A549 (cell line): ENCODE data around the gene SHC4. TPM values are rescaled to one million over a fixed set of nuclear protein-coding genes. Genes with fewer than 3 reads are reported as not detected.

Experiments
- ATAC-seq, 2 experiments: fragments of 200-7000 bp in 1 of 2; fragments of >200 bp in 1 of 2; cut with Nextera tagmentation in 1 of 2; cut with Tn5 transposase in 1 of 2; 3 replicates each; pipeline versions ENCODE4 v1.8.0 to v1.9.1; 2018 to 2020; ENCODE audit warnings: mild to moderate bottlenecking in 1 of 2, moderate library complexity in 1 of 2
- CTCF ChIA-PET: fragments of 300-600 bp; sonication (Branson Sonifier 250); formaldehyde crosslinking; extraction: SDS; loops from one replicate; lab custom pipeline; 2021; ENCODE audit warnings: antibody characterized with exemption, inconsistent platforms; lab: Yijun Ruan, JAX
- POLR2A ChIA-PET: fragments of 350-600 bp; formaldehyde crosslinking; extraction: SDS; loops from one replicate; lab custom pipeline; 2021; ENCODE audit warnings: antibody characterized with exemption, inconsistent platforms; lab: Yijun Ruan, JAX
- DNase-seq, 2 experiments: peaks; one replicate each; pipeline versions ENCODE4 v3.0.0 to v3.0.0-alpha.2; 2011 to 2016; ENCODE audit warnings: low read depth in 1 of 2, low spot score in 1 of 2
- FAIRE-seq: peaks from 2 replicates; lab custom pipeline; 2011; peaks lifted over from hg19 to GRCh38; lab: Jason Lieb, UNC
- H3K27ac ChIP-seq, 2 experiments: fragments of >200 bp; sonication (Bioruptor Twin); formaldehyde crosslinking; 3 replicates each; pipeline ENCODE4 v1.5.1; 2016 to 2017
- H3K4me1 ChIP-seq: fragments of >200 bp; sonication (Bioruptor Twin); formaldehyde crosslinking; 3 replicates; pipeline ENCODE4 v1.6.1; 2016
- H3K4me2 ChIP-seq: fragments of >200 bp; sonication (Bioruptor Twin); formaldehyde crosslinking; 3 replicates; pipeline ENCODE4 v1.6.1; 2016
- H3K4me3 ChIP-seq: fragments of >200 bp; sonication (Bioruptor Twin); formaldehyde crosslinking; 3 replicates; pipeline ENCODE4 v1.5.1; 2016
- H3K9me3 ChIP-seq: fragments of >200 bp; sonication (Bioruptor Twin); formaldehyde crosslinking; 3 replicates; pipeline ENCODE4 v1.6.1; 2016
- BHLHE40 ChIP-seq: IDR thresholded peaks from 2 replicates; pipeline ENCODE4 v1.6.1; 2012; ENCODE audit warnings: low read depth, low read length, inconsistent platforms
- CEBPB ChIP-seq, 2 experiments: fragments of >200 bp in 1 of 2; sonication (Bioruptor Twin) in 1 of 2; formaldehyde crosslinking in 1 of 2; IDR thresholded peaks; 2 replicates each; pipeline ENCODE4 v1.6.1; 2012 to 2016
- CHD2 ChIP-seq: fragments of 150-350 bp; IDR thresholded peaks from 2 replicates; pipeline ENCODE4 v1.6.1; 2014; ENCODE audit warnings: low read length; ENCODE audit not compliant: partially characterized antibody
- CHD4 ChIP-seq: fragments of 200-600 bp; sonication (generic); IDR thresholded peaks from 2 replicates; pipeline ENCODE4 v1.6.1; 2016; ENCODE audit warnings: antibody characterized with exemption, mild to moderate bottlenecking, borderline replicate concordance
- EHF ChIP-seq: fragments of 250-450 bp; sonication (Bioruptor Pico); IDR thresholded peaks from 2 replicates; pipeline ENCODE4 v1.5.0; 2020; ENCODE audit warnings: mild to moderate bottlenecking
- EP300 ChIP-seq, 2 experiments: fragments of >200 bp; sonication (Bioruptor Twin); formaldehyde crosslinking; IDR thresholded peaks; 2 replicates in 1 of 2; 3 replicates in 1 of 2; pipeline ENCODE4 v1.6.1; 2016 to 2017
- JUN ChIP-seq, 2 experiments: fragments of >200 bp; sonication (Bioruptor Twin); formaldehyde crosslinking; IDR thresholded peaks; 2 replicates in 1 of 2; 3 replicates in 1 of 2; pipeline ENCODE4 v1.6.1; 2016 to 2017
- JUNB ChIP-seq: fragments of >200 bp; sonication (Bioruptor Twin); formaldehyde crosslinking; IDR thresholded peaks from 2 replicates; pipeline ENCODE4 v1.6.1; 2016
- KDM5A ChIP-seq: fragments of 200-600 bp; sonication (generic); IDR thresholded peaks from 2 replicates; pipeline ENCODE4 v1.6.1; 2016; ENCODE audit warnings: antibody characterized with exemption, mild to moderate bottlenecking
- MAZ ChIP-seq: fragments of 150-350 bp; IDR thresholded peaks from 2 replicates; pipeline ENCODE4 v1.6.1; 2014; ENCODE audit warnings: antibody characterized with exemption, low read depth, low read length, borderline replicate concordance
- NFE2L2 ChIP-seq: fragments of 150-350 bp; conservative IDR thresholded peaks from 2 replicates; pipeline ENCODE4 v1.6.1; 2014; ENCODE audit warnings: low read length
- NR3C1 ChIP-seq: fragments of >200 bp; sonication (Bioruptor Twin); formaldehyde crosslinking; IDR thresholded peaks from 3 replicates; pipeline ENCODE4 v1.6.1; 2017
- PHF8 ChIP-seq: fragments of 200-600 bp; sonication (generic); IDR thresholded peaks from 2 replicates; pipeline ENCODE4 v1.6.1; 2016; ENCODE audit warnings: low read depth, mild to moderate bottlenecking, antibody characterized with exemption, moderate library complexity, borderline replicate concordance
- POLR2A ChIP-seq: IDR thresholded peaks from 2 replicates; pipeline ENCODE4 v1.6.1; 2012; ENCODE audit warnings: mild to moderate bottlenecking, low read length
- RFX5 ChIP-seq: fragments of 450-650 bp; IDR thresholded peaks from 2 replicates; pipeline ENCODE4 v1.7.1; 2014; ENCODE audit warnings: antibody characterized with exemption, mild to moderate bottlenecking, moderate library complexity
- TFCP2L1 ChIP-seq: fragments of 250-450 bp; sonication (Bioruptor Pico); IDR thresholded peaks from 2 replicates; pipeline ENCODE4 v1.5.0; 2021; ENCODE audit warnings: mild to moderate bottlenecking
- TP53 ChIP-seq: fragments of 250-450 bp; sonication (Bioruptor Pico); IDR thresholded peaks from 2 replicates; pipeline ENCODE4 v1.5.0; 2021; ENCODE audit warnings: mild to moderate bottlenecking, moderate library complexity
- USF2 ChIP-seq: fragments of 450-650 bp; IDR thresholded peaks from 2 replicates; pipeline ENCODE4 v1.6.1; 2014; ENCODE audit warnings: antibody characterized with exemption
- ZC3H11A ChIP-seq: fragments of 450-650 bp; IDR thresholded peaks from 2 replicates; pipeline ENCODE4 v1.6.1; 2014; ENCODE audit warnings: antibody characterized with exemption, mild to moderate bottlenecking
- ZFP36 ChIP-seq: fragments of 450-650 bp; IDR thresholded peaks from 2 replicates; pipeline ENCODE4 v1.6.1; 2014; ENCODE audit warnings: borderline replicate concordance; ENCODE audit not compliant: partially characterized antibody
- WGBS: methylation state at CpG from one replicate; pipeline ENCODE4 v1.1.6; 2017; ENCODE audit errors: missing lambda C conversion rate; 5-methylcytosine and 5-hydroxymethylcytosine counted together
- polyA plus RNA-seq, 4 experiments: library from polyadenylated mRNA; depleted of rRNA in 3 of 4; stranded (reverse); fragments of >200 nt; fragmentation: RNase III in 1 of 4; extraction: RNeasy Plus Mini Kit Qiagen cat#74134 plus additional on column Dnase treatment in 1 of 4; gene quantifications; 2 replicates in 3 of 4; 3 replicates in 1 of 4; pipeline ENCODE4 v1.2.3, GENCODE V29; 2011 to 2017
- TF ChIP-seq, protein P1 (sequence below): IDR thresholded peaks from 2 replicates; pipeline ENCODE4 v1.6.1; 2012
- TF ChIP-seq, protein P2 (sequence below): fragments of >200 bp; sonication (Bioruptor Twin); formaldehyde crosslinking; IDR thresholded peaks from 2 replicates; pipeline ENCODE4 v1.6.1; 2016
- TF ChIP-seq, protein P3 (sequence below): fragments of 250-450 bp; sonication (Bioruptor Pico); IDR thresholded peaks from 2 replicates; pipeline ENCODE4 v1.5.0; 2020; ENCODE audit warnings: low read depth, mild to moderate bottlenecking, moderate library complexity
- TF ChIP-seq, protein P4 (sequence below): IDR thresholded peaks from 2 replicates; pipeline ENCODE4 v1.6.1; 2012
- TF ChIP-seq, protein P5 (sequence below): fragments of >200 bp; sonication (Bioruptor Twin); formaldehyde crosslinking; IDR thresholded peaks from 3 replicates; pipeline ENCODE4 v1.6.1; 2016

SHC4 gene
- polyA plus RNA-seq, 2 of the 4 experiments (the other 2 are of a cell fraction), result 0.08 to 0.16 TPM

DNA sequence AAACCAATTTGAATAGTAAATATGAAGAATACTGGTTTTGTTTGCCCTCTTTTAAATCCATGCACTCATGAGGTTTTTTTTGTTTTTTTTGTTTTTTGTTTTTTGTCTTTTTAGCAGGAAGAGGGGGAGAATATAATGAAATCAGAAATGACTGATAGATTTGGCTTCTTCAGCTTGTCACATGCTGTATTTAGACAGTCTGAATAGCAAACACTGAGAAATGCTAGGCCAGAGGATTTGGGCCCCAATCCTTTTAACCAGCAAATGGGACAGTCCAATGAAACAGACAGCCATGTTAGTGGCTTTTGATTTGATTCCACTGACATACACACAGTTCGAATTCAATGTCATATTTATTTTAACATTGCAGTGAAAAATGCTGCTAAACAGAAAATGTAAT lies 138.6 kb downstream of the SHC4 start:
- no peak overlapping the region for H3K27ac ChIP-seq
- no peaks in the 10 kb centered on the region for H3K4me1 ChIP-seq
- CTCF ChIA-PET, result interaction anchor here (0.6 kb wide), 1 partner anchor 1274 kb away, joined by 4 read pairs; no protein-coding TSS in a partner anchor
- TF ChIP-seq KDM5A (no peak), BHLHE40 (no peak), TP53 (CRISPR knock-in tag) (no peak), CHD2 (no peak), EP300 (IDR thresholded peaks at IDR 0.05) (no peak), TFCP2L1 (CRISPR knock-in tag) (no peak), NR3C1 (no peak), USF2 (no peak), POLR2A (no peak)
- TF ChIP-seq, protein P1, sequence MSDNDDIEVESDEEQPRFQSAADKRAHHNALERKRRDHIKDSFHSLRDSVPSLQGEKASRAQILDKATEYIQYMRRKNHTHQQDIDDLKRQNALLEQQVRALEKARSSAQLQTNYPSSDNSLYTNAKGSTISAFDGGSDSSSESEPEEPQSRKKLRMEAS, result no peak
- TF ChIP-seq, protein P2, sequence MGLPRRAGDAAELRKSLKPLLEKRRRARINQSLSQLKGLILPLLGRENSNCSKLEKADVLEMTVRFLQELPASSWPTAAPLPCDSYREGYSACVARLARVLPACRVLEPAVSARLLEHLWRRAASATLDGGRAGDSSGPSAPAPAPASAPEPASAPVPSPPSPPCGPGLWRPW, result no peak
- TF ChIP-seq, protein P3, sequence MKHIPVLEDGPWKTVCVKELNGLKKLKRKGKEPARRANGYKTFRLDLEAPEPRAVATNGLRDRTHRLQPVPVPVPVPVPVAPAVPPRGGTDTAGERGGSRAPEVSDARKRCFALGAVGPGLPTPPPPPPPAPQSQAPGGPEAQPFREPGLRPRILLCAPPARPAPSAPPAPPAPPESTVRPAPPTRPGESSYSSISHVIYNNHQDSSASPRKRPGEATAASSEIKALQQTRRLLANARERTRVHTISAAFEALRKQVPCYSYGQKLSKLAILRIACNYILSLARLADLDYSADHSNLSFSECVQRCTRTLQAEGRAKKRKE (CRISPR knock-in tag), result no peak
- no peaks in the 10 kb centered on the region for H3K9me3 ChIP-seq
- 11% methylated on average over 1 of the region's 1 CpG for WGBS
- no peak overlapping the region for H3K4me3 ChIP-seq
- POLR2A ChIA-PET, result no interaction called here
- DNase-seq (no peak), FAIRE-seq (no peak), ATAC-seq (no peak)
- no peak overlapping the region for H3K4me2 ChIP-seq

DNA sequence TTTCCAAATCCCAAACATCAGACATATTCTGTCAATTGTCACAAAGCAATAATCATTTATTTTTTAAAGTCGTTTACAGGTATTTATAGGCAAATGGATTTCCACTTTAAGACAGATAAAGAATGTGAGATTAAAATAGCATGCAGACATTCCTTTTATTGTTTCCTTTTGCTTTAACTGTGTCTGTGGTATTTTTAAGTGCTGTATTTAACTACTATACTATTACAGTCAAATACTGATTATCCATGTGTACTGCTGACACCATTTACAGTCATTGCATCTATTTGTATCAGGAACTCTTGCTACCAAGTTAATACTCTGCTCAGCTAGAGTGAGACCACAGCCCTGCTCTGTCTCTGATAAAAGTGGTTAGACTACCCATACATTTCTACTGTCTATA lies 140.0 kb downstream of the SHC4 start:
- WGBS, result 10% methylated on average over 1 of the region's 1 CpG
- TF ChIP-seq JUN (IDR thresholded peaks at IDR 0.05) (no peak), TP53 (CRISPR knock-in tag) (no peak), PHF8 (no peak), MAZ (no peak), CEBPB (IDR thresholded peaks at IDR 0.05) (no peak), EHF (CRISPR knock-in tag) (no peak), RFX5 (no peak), ZC3H11A (no peak), ZFP36 (no peak), CHD4 (no peak), NFE2L2 (no peak), JUNB (no peak)
- TF ChIP-seq, protein P4, sequence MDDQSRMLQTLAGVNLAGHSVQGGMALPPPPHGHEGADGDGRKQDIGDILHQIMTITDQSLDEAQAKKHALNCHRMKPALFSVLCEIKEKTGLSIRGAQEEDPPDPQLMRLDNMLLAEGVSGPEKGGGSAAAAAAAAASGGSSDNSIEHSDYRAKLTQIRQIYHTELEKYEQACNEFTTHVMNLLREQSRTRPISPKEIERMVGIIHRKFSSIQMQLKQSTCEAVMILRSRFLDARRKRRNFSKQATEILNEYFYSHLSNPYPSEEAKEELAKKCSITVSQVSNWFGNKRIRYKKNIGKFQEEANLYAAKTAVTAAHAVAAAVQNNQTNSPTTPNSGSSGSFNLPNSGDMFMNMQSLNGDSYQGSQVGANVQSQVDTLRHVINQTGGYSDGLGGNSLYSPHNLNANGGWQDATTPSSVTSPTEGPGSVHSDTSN, result no peak
- TF ChIP-seq, protein P5, sequence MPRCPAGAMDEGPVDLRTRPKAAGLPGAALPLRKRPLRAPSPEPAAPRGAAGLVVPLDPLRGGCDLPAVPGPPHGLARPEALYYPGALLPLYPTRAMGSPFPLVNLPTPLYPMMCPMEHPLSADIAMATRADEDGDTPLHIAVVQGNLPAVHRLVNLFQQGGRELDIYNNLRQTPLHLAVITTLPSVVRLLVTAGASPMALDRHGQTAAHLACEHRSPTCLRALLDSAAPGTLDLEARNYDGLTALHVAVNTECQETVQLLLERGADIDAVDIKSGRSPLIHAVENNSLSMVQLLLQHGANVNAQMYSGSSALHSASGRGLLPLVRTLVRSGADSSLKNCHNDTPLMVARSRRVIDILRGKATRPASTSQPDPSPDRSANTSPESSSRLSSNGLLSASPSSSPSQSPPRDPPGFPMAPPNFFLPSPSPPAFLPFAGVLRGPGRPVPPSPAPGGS, result no peak
- TF ChIP-seq, all 56 proteins: peak for 0
- POLR2A ChIA-PET, result no interaction called here
- ATAC-seq (no peak), FAIRE-seq (no peak), DNase-seq (no peak)
- no peaks in the 10 kb centered on the region for H3K9me3 ChIP-seq
- H3K27ac ChIP-seq, result no peak overlapping the region
- CTCF ChIA-PET, result no interaction called here
- H3K4me2 ChIP-seq, result no peak overlapping the region
- no peak overlapping the region for H3K4me3 ChIP-seq
- H3K4me1 ChIP-seq, result no peaks in the 10 kb centered on the region
